HepG2 (cell line): ENCODE results near the gene DEPDC1B. TPM values are rescaled to one million over a fixed set of nuclear protein-coding genes. Genes with fewer than 3 reads are reported as not detected.

Experiments used
- ATAC-seq: fragments of 200-7000 bp; cut with Tn5 transposase; 3 replicates; pipeline ENCODE4 v1.9.1; 2020; ENCODE audit warnings: mild to moderate bottlenecking, moderate library complexity
- BruUV-seq: library from RNA; stranded (reverse); fragments of 400-500 nt; replicated peaks from 2 replicates; lab custom pipeline; 2021; lab: Mats Ljungman, UMichigan
- CTCF ChIA-PET: fragments of 300-600 bp; formaldehyde crosslinking; extraction: SDS; loops from one replicate; lab custom pipeline; 2021; ENCODE audit warnings: low total read pairs, inconsistent platforms, low intra/inter-chr PET ratio; lab: Yijun Ruan, JAX
- POLR2A ChIA-PET: fragments of 350-600 bp; sonication (Branson Sonifier 250); formaldehyde crosslinking; loops from one replicate; lab custom pipeline; 2020; ENCODE audit warnings: antibody characterized with exemption, inconsistent platforms; lab: Yijun Ruan, JAX
- DNase-seq: peaks from one replicate; pipeline ENCODE4 v3.0.0-alpha.2; 2015; ENCODE audit warnings: low spot score
- FAIRE-seq: peaks from 3 replicates; lab custom pipeline; 2011; peaks lifted over from hg19 to GRCh38; lab: Jason Lieb, UNC
- H2AFZ ChIP-seq: one replicate; pipeline ENCODE4 v1.6.1; 2011; ENCODE audit warnings: low read length, inconsistent platforms
- H3K27ac ChIP-seq: fragments of 300-600 bp; 3 replicates; pipeline ENCODE4 v1.8.0; 2011; ENCODE audit warnings: mixed run types, mild to moderate bottlenecking, mixed read lengths, low read length, inconsistent platforms; ENCODE audit not compliant: insufficient read depth; ENCODE audit errors: extremely low read length
- H3K27me3 ChIP-seq, 2 experiments: fragments of 200-600 bp in 1 of 2; 2 replicates in 1 of 2; 3 replicates in 1 of 2; pipeline versions ENCODE4 v1.6.0 to v1.8.0; 2011; ENCODE audit warnings: low read length in 2 of 2, mild to moderate bottlenecking in 2 of 2, moderate library complexity in 2 of 2, inconsistent platforms in 1 of 2; ENCODE audit not compliant: insufficient read depth in 2 of 2, control insufficient read depth in 1 of 2
- H3K36me3 ChIP-seq, 2 experiments: fragments of 200-600 bp in 1 of 2; replicated peaks in 1 of 2; 2 replicates in 1 of 2; 3 replicates in 1 of 2; pipeline versions ENCODE4 v1.5.1 to v1.8.0; 2011; ENCODE audit warnings: low read length in 2 of 2, inconsistent platforms in 1 of 2; ENCODE audit not compliant: insufficient read depth in 2 of 2, control insufficient read depth in 1 of 2
- H3K4me1 ChIP-seq: 2 replicates; pipeline ENCODE4 v1.5.1; 2012; ENCODE audit warnings: low read length, inconsistent platforms; ENCODE audit not compliant: insufficient read depth
- H3K4me2 ChIP-seq: 2 replicates; pipeline ENCODE4 v1.6.0; 2011; ENCODE audit warnings: low read depth, low read length, inconsistent platforms
- H3K4me3 ChIP-seq, 3 experiments: fragments of 200-600 bp in 1 of 3; sonication (generic), shearing (Covaris generic) in 1 of 3; replicated peaks in 1 of 3; 2 replicates each; pipeline ENCODE4 v1.5.1; 2011 to 2016; ENCODE audit warnings: low read length in 3 of 3, inconsistent platforms in 2 of 3, low read depth in 2 of 3, mild to moderate bottlenecking in 2 of 3, control low read depth in 1 of 3, mixed read lengths in 1 of 3; ENCODE audit not compliant: insufficient read depth in 1 of 3
- H3K79me2 ChIP-seq: one replicate; pipeline ENCODE4 v1.6.1; 2011; ENCODE audit warnings: low read length, inconsistent platforms; ENCODE audit not compliant: insufficient read depth
- H3K9ac ChIP-seq: 2 replicates; pipeline ENCODE4 v1.6.0; 2011; ENCODE audit warnings: mild to moderate bottlenecking, low read depth, low read length, inconsistent platforms; ENCODE audit not compliant: insufficient read depth
- H3K9me3 ChIP-seq: 2 replicates; pipeline ENCODE4 v1.5.1; 2012; ENCODE audit warnings: mild to moderate bottlenecking, low read length
- H4K20me1 ChIP-seq: 2 replicates; pipeline ENCODE4 v1.6.0; 2011; ENCODE audit warnings: inconsistent platforms, mild to moderate bottlenecking, low read length, moderate library complexity; ENCODE audit not compliant: insufficient read depth
- BORCS8-MEF2B ChIP-seq: sonication (generic); formaldehyde crosslinking; IDR thresholded peaks from 2 replicates; pipeline ENCODE4 v1.8.0; 2022; ENCODE audit warnings: mild to moderate bottlenecking, missing genetic modification reagents
- GPBP1L1 ChIP-seq: sonication (generic); formaldehyde crosslinking; IDR thresholded peaks from 2 replicates; pipeline ENCODE4 v1.5.0; 2020; ENCODE audit warnings: mild to moderate bottlenecking, missing genetic modification reagents
- HINFP ChIP-seq: sonication (generic); formaldehyde crosslinking; IDR thresholded peaks from 2 replicates; pipeline ENCODE4 v1.4.0; 2020; ENCODE audit warnings: low read depth, mild to moderate bottlenecking, missing genetic modification reagents
- HOXA3 ChIP-seq: sonication (generic); formaldehyde crosslinking; IDR thresholded peaks from 2 replicates; pipeline ENCODE4 v1.5.0; 2020; ENCODE audit warnings: missing genetic modification reagents
- HOXA5 ChIP-seq: sonication (generic); formaldehyde crosslinking; IDR thresholded peaks from 2 replicates; pipeline ENCODE4 v1.4.0; 2020; ENCODE audit warnings: missing genetic modification reagents
- KDM3A ChIP-seq: IDR thresholded peaks from 2 replicates; pipeline ENCODE4 v1.6.1; 2018; ENCODE audit warnings: low read depth, missing compliant biosample characterization
- NFKBIZ ChIP-seq: IDR thresholded peaks from 2 replicates; pipeline ENCODE4 v1.6.1; 2018; ENCODE audit warnings: missing genetic modification reagents, missing compliant biosample characterization
- POLR2G ChIP-seq: fragments of 200-400 bp; formaldehyde crosslinking; IDR thresholded peaks from 2 replicates; pipeline ENCODE4 v1.6.1; 2018; ENCODE audit warnings: mild to moderate bottlenecking, low read depth, low read length, moderate library complexity
- PRPF4 ChIP-seq: fragments of 200-400 bp; formaldehyde crosslinking; IDR thresholded peaks from 2 replicates; pipeline ENCODE4 v1.6.1; 2016; ENCODE audit warnings: low read length, low read depth; ENCODE audit not compliant: poor library complexity, severe bottlenecking
- THAP8 ChIP-seq: sonication (generic); formaldehyde crosslinking; IDR thresholded peaks from 2 replicates; pipeline ENCODE4 v1.5.1; 2020; ENCODE audit warnings: missing genetic modification reagents, mild to moderate bottlenecking, borderline replicate concordance
- TP53 ChIP-seq: sonication (generic); formaldehyde crosslinking; conservative IDR thresholded peaks from 2 replicates; pipeline ENCODE4 v1.4.0; 2020; ENCODE audit warnings: missing genetic modification reagents
- XBP1 ChIP-seq: sonication (generic); formaldehyde crosslinking; IDR thresholded peaks from 2 replicates; pipeline ENCODE4 v1.5.0; 2020; ENCODE audit warnings: missing genetic modification reagents
- ZBTB42 ChIP-seq: sonication (generic); formaldehyde crosslinking; IDR thresholded peaks from 2 replicates; pipeline ENCODE4 v1.5.0; 2020; ENCODE audit warnings: mild to moderate bottlenecking, missing genetic modification reagents
- ZBTB7A ChIP-seq: sonication (generic); formaldehyde crosslinking; IDR thresholded peaks from 2 replicates; pipeline ENCODE4 v1.8.0; 2022; ENCODE audit warnings: mild to moderate bottlenecking, missing genetic modification reagents
- ZKSCAN1 ChIP-seq: fragments of 150-350 bp; IDR thresholded peaks from 2 replicates; pipeline ENCODE4 v1.6.1; 2014; ENCODE audit warnings: low read length
- ZNF263 ChIP-seq: sonication (generic); formaldehyde crosslinking; IDR thresholded peaks from 2 replicates; pipeline ENCODE4 v1.4.0; 2020; ENCODE audit warnings: missing genetic modification reagents
- ZNF431 ChIP-seq: sonication (generic); formaldehyde crosslinking; IDR thresholded peaks from 2 replicates; pipeline ENCODE4 v1.9.0; 2022; ENCODE audit warnings: missing genetic modification reagents, low read depth, mild to moderate bottlenecking, borderline replicate concordance
- ZNF567 ChIP-seq: sonication (generic); formaldehyde crosslinking; IDR thresholded peaks from 2 replicates; pipeline ENCODE4 v1.8.1; 2023; ENCODE audit warnings: mild to moderate bottlenecking, missing genetic modification reagents, borderline replicate concordance
- ZNF672 ChIP-seq: sonication (generic); formaldehyde crosslinking; IDR thresholded peaks from 2 replicates; pipeline ENCODE4 v1.8.1; 2022; ENCODE audit warnings: missing genetic modification reagents
- WGBS: methylation state at CpG from one replicate; pipeline ENCODE4 v1.1.6; 2017; ENCODE audit warnings: low lambda C conversion rate; 5-methylcytosine and 5-hydroxymethylcytosine counted together
- in situ Hi-C: cut with HindIII; loops from 2 replicates; pipeline ENCODE4 v1.10.0; 2017; ENCODE audit warnings: low pct_unique_long_range_greater_than_20kb; ENCODE audit not compliant: extremely low pct_ligation_motif_present
- intact Hi-C: fragments of 100-400 bp; cut with micrococcal nuclease; formaldehyde crosslinking; loops from one replicate; pipeline ENCODE4 v1.10.0; 2022; ENCODE audit not compliant: unreplicated experiment
- polyA plus RNA-seq, 8 experiments: library from polyadenylated mRNA; depleted of rRNA in 3 of 8; stranded (reverse) in 7 of 8; unstranded in 1 of 8; fragments of >200 nt; fragmentation: Illumina TruSeq in 4 of 8; extraction: Trizol in 4 of 8; gene quantifications; 2 replicates each; pipeline versions ENCODE4 v1.2.1 to v1.2.3, GENCODE V29; 2011 to 2016; ENCODE audit warnings: low read depth in 4 of 8, missing spikeins in 1 of 8, mixed read lengths in 1 of 8; ENCODE audit not compliant: insufficient read depth in 1 of 8
- total RNA-seq, 5 experiments: library from RNA; depleted of rRNA; stranded (reverse); fragments of >200 nt; fragmentation: Illumina TruSeq; extraction: Trizol; gene quantifications; 2 replicates each; pipeline ENCODE4 v1.2.3, GENCODE V29; 2016; ENCODE audit warnings: low read depth in 1 of 5

The DEPDC1B gene
- total and polyA plus RNA-seq, 2 of the 13 experiments (the other 11 are each of a cell fraction or from before 2014, with no cell fraction given), result 29.5 to 51.3 TPM

- Histone ChIP-seq H3K79me2 (no peaks in the 10 kb centered on the region), H3K4me2 (no peak overlapping the region), H3K9me3 (no peaks in the 10 kb centered on the region), H3K36me3 (peaks cover 12 to 65% of the 10 kb centered on the region in 2 experiments), H3K27ac (no peak overlapping the region), H3K9ac (no peak overlapping the region), H3K4me1 (no peaks in the 10 kb centered on the region), H3K4me3 (no peak overlapping the region), H3K27me3 (no peaks in the 10 kb centered on the region), H2AFZ (no peak overlapping the region), H4K20me1 (no peaks in the 10 kb centered on the region)
- TF ChIP-seq ZBTB7A (no peak), NFKBIZ (CRISPR knock-in tag) (no peak), BORCS8-MEF2B (CRISPR knock-in tag) (no peak), HOXA3 (no peak), KDM3A (CRISPR knock-in tag) (no peak), GPBP1L1 (CRISPR knock-in tag) (no peak)
- FAIRE-seq, result no peak
- DNase-seq, result no peak
- in situ Hi-C loops (no loop called here), intact Hi-C loops (no loop called here)
- WGBS, result 100% methylated on average over 1 of the region's 1 CpG
- ChIA-PET CTCF (no interaction called here), POLR2A (no interaction called here)
- BruUV-seq, result no TSS peak
- ATAC-seq, result no peak
These were observed 64.0 kb downstream of the DEPDC1B start for GRCh38 chr5:60636001-60636400.

- intact Hi-C loops (no loop called here), in situ Hi-C loops (no loop called here)
- WGBS, result 96% methylated on average over 6 of the region's 6 CpGs
- CTCF ChIA-PET, result no interaction called here
- Histone ChIP-seq H3K4me3 (no peak overlapping the region), H2AFZ (no peak overlapping the region), H3K36me3 (peaks cover 14 to 71% of the 10 kb centered on the region in 2 experiments), H3K9ac (no peak overlapping the region), H4K20me1 (no peaks in the 10 kb centered on the region), H3K4me2 (no peak overlapping the region), H3K27me3 (no peaks in the 10 kb centered on the region), H3K9me3 (no peaks in the 10 kb centered on the region), H3K27ac (no peak overlapping the region), H3K4me1 (no peaks in the 10 kb centered on the region), H3K79me2 (no peaks in the 10 kb centered on the region)
- ATAC-seq (no peak), FAIRE-seq (no peak), DNase-seq (no peak)
- POLR2A ChIA-PET, result no interaction called here
- BruUV-seq, result no TSS peak
- TF ChIP-seq THAP8 (CRISPR knock-in tag) (no peak), ZNF567 (no peak), POLR2G (no peak), XBP1 (CRISPR knock-in tag) (no peak), TP53 (CRISPR knock-in tag) (no peak), ZBTB42 (CRISPR knock-in tag) (no peak), ZNF263 (CRISPR knock-in tag) (no peak), HINFP (CRISPR knock-in tag) (no peak), PRPF4 (no peak), ZKSCAN1 (no peak), HOXA5 (CRISPR knock-in tag) (no peak), ZNF431 (CRISPR knock-in tag) (no peak), ZNF672 (CRISPR knock-in tag) (no peak)
These were observed 65.9 kb downstream of the DEPDC1B start for GRCh38 chr5:60634051-60634450.
